NCI-H187 treated with DMSO at 0.1 percent for 48 hours (cell line): ENCODE measurements around the gene GSX2.
A peak's percentile ranks its signal among the peaks of the same experiment; 100 is the strongest.
"Not testable (repeated sequence)": the region's sequence is repeated elsewhere in the genome, so short reads cannot be mapped to it uniquely, and the experiment has no call there.

Experiments
- DNase-seq: peaks from one replicate; lab custom pipeline; 2025; lab: John Stamatoyannopoulos, UW

Gene GSX2

GRCh38 chr4:54099748-54100574, at the start of gene GSX2:
GSX2 (plus strand) TSS chr4:54100163; CDS start chr4:54100345, 182 bp downstream.
- no peak for DNase-seq

- DNase-seq = no peak
Observed at GRCh38 chr4:54050214-54050904, 49.6 kb upstream of the GSX2 start.

- DNase-seq = not testable (repeated sequence)
Observed at GRCh38 chr4:54053322-54053721, 46.6 kb upstream of the GSX2 start.

GRCh38 chr4:54054501-54054900, 45.5 kb upstream of the GSX2 start:
- no peak for DNase-seq

GRCh38 chr4:54055494-54055893, 44.5 kb upstream of the GSX2 start:
- no peak for DNase-seq

- DNase-seq = no peak
Observed at GRCh38 chr4:54056360-54056759, 43.6 kb upstream of the GSX2 start.

GRCh38 chr4:54058171-54058570, 41.8 kb upstream of the GSX2 start:
- no peak for DNase-seq

- DNase-seq = no peak
Observed at GRCh38 chr4:54060116-54060515, 39.8 kb upstream of the GSX2 start.

GRCh38 chr4:54061067-54061466, 38.9 kb upstream of the GSX2 start:
- no peak for DNase-seq

GRCh38 chr4:54061873-54062272, 38.1 kb upstream of the GSX2 start:
- no peak for DNase-seq

GRCh38 chr4:54062392-54062791, 37.6 kb upstream of the GSX2 start:
- no peak for DNase-seq

- no peak for DNase-seq
Observed at GRCh38 chr4:54063229-54063628, 36.7 kb upstream of the GSX2 start.

- DNase-seq = no peak
Observed at GRCh38 chr4:54063737-54064316, 36.1 kb upstream of the GSX2 start.

GRCh38 chr4:54064317-54065111, 35.4 kb upstream of the GSX2 start, which contains the start of gene CHIC2:
CHIC2 (minus strand) TSS chr4:54064605; CDS start chr4:54064300, 305 bp downstream.
- peak; percentile 58 for DNase-seq

GRCh38 chr4:54065282-54066087, 34.5 kb upstream of the GSX2 start:
- DNase-seq = no peak

GRCh38 chr4:54066088-54066415, 33.9 kb upstream of the GSX2 start:
- no peak for DNase-seq

GRCh38 chr4:54066718-54067129, 33.2 kb upstream of the GSX2 start:
- DNase-seq = no peak

- no peak for DNase-seq
Observed at GRCh38 chr4:54067166-54067565, 32.8 kb upstream of the GSX2 start.

- no peak for DNase-seq
Observed at GRCh38 chr4:54073271-54073880, 26.6 kb upstream of the GSX2 start.

- DNase-seq = no peak
Observed at GRCh38 chr4:54074381-54074780, 25.6 kb upstream of the GSX2 start.

GRCh38 chr4:54076673-54077072, 23.3 kb upstream of the GSX2 start:
- no peak for DNase-seq
